HepG2 (cell line): ENCODE results near the gene RHBDD3. TPM values are rescaled to one million over a fixed set of nuclear protein-coding genes. Genes with fewer than 3 reads are reported as not detected.

Experiments
- ATAC-seq: fragments of 200-7000 bp; cut with Tn5 transposase; 3 replicates; pipeline ENCODE4 v1.9.1; 2020; ENCODE audit warnings: mild to moderate bottlenecking, moderate library complexity
- BruUV-seq: library from RNA; stranded (reverse); fragments of 400-500 nt; replicated peaks from 2 replicates; lab custom pipeline; 2021; lab: Mats Ljungman, UMichigan
- CTCF ChIA-PET: fragments of 300-600 bp; formaldehyde crosslinking; extraction: SDS; loops from one replicate; lab custom pipeline; 2021; ENCODE audit warnings: low total read pairs, inconsistent platforms, low intra/inter-chr PET ratio; lab: Yijun Ruan, JAX
- POLR2A ChIA-PET: fragments of 350-600 bp; sonication (Branson Sonifier 250); formaldehyde crosslinking; loops from one replicate; lab custom pipeline; 2020; ENCODE audit warnings: antibody characterized with exemption, inconsistent platforms; lab: Yijun Ruan, JAX
- DNase-seq: peaks from one replicate; pipeline ENCODE4 v3.0.0-alpha.2; 2015; ENCODE audit warnings: low spot score
- FAIRE-seq: peaks from 3 replicates; lab custom pipeline; 2011; peaks lifted over from hg19 to GRCh38; lab: Jason Lieb, UNC
- H2AFZ ChIP-seq: one replicate; pipeline ENCODE4 v1.6.1; 2011; ENCODE audit warnings: low read length, inconsistent platforms
- H3K27ac ChIP-seq: fragments of 300-600 bp; 3 replicates; pipeline ENCODE4 v1.8.0; 2011; ENCODE audit warnings: mixed run types, mild to moderate bottlenecking, mixed read lengths, low read length, inconsistent platforms; ENCODE audit not compliant: insufficient read depth; ENCODE audit errors: extremely low read length
- H3K27me3 ChIP-seq, 2 experiments: fragments of 200-600 bp in 1 of 2; 2 replicates in 1 of 2; 3 replicates in 1 of 2; pipeline versions ENCODE4 v1.6.0 to v1.8.0; 2011; ENCODE audit warnings: low read length in 2 of 2, mild to moderate bottlenecking in 2 of 2, moderate library complexity in 2 of 2, inconsistent platforms in 1 of 2; ENCODE audit not compliant: insufficient read depth in 2 of 2, control insufficient read depth in 1 of 2
- H3K36me3 ChIP-seq, 2 experiments: fragments of 200-600 bp in 1 of 2; replicated peaks in 1 of 2; 2 replicates in 1 of 2; 3 replicates in 1 of 2; pipeline versions ENCODE4 v1.5.1 to v1.8.0; 2011; ENCODE audit warnings: low read length in 2 of 2, inconsistent platforms in 1 of 2; ENCODE audit not compliant: insufficient read depth in 2 of 2, control insufficient read depth in 1 of 2
- H3K4me1 ChIP-seq: 2 replicates; pipeline ENCODE4 v1.5.1; 2012; ENCODE audit warnings: low read length, inconsistent platforms; ENCODE audit not compliant: insufficient read depth
- H3K4me2 ChIP-seq: 2 replicates; pipeline ENCODE4 v1.6.0; 2011; ENCODE audit warnings: low read depth, low read length, inconsistent platforms
- H3K4me3 ChIP-seq, 3 experiments: fragments of 200-600 bp in 1 of 3; sonication (generic), shearing (Covaris generic) in 1 of 3; replicated peaks in 1 of 3; 2 replicates each; pipeline ENCODE4 v1.5.1; 2011 to 2016; ENCODE audit warnings: low read length in 3 of 3, inconsistent platforms in 2 of 3, low read depth in 2 of 3, mild to moderate bottlenecking in 2 of 3, control low read depth in 1 of 3, mixed read lengths in 1 of 3; ENCODE audit not compliant: insufficient read depth in 1 of 3
- H3K79me2 ChIP-seq: one replicate; pipeline ENCODE4 v1.6.1; 2011; ENCODE audit warnings: low read length, inconsistent platforms; ENCODE audit not compliant: insufficient read depth
- H3K9ac ChIP-seq: 2 replicates; pipeline ENCODE4 v1.6.0; 2011; ENCODE audit warnings: mild to moderate bottlenecking, low read depth, low read length, inconsistent platforms; ENCODE audit not compliant: insufficient read depth
- H3K9me3 ChIP-seq: 2 replicates; pipeline ENCODE4 v1.5.1; 2012; ENCODE audit warnings: mild to moderate bottlenecking, low read length
- H4K20me1 ChIP-seq: 2 replicates; pipeline ENCODE4 v1.6.0; 2011; ENCODE audit warnings: inconsistent platforms, mild to moderate bottlenecking, low read length, moderate library complexity; ENCODE audit not compliant: insufficient read depth
- AGO1 ChIP-seq: fragments of 200-400 bp; formaldehyde crosslinking; IDR thresholded peaks from 2 replicates; pipeline ENCODE4 v1.6.1; 2017; ENCODE audit warnings: mild to moderate bottlenecking, low read depth, low read length, moderate library complexity; ENCODE audit not compliant: poor library complexity, severe bottlenecking
- ELF3 ChIP-seq: IDR thresholded peaks from 2 replicates; pipeline ENCODE4 v1.6.1; 2016; ENCODE audit warnings: missing genetic modification reagents, missing compliant biosample characterization
- ELF4 ChIP-seq: sonication (generic); formaldehyde crosslinking; IDR thresholded peaks from 2 replicates; pipeline ENCODE4 v1.5.0; 2020; ENCODE audit warnings: missing genetic modification reagents, mild to moderate bottlenecking, moderate library complexity, borderline replicate concordance
- FOXP4 ChIP-seq: sonication (generic); formaldehyde crosslinking; IDR thresholded peaks from 2 replicates; pipeline ENCODE4 v1.4.0; 2020; ENCODE audit warnings: missing genetic modification reagents
- NR0B2 ChIP-seq: sonication (generic); formaldehyde crosslinking; IDR thresholded peaks from 2 replicates; pipeline ENCODE4 v1.4.0; 2020; ENCODE audit warnings: mild to moderate bottlenecking, missing genetic modification reagents
- PCBP2 ChIP-seq: fragments of 200-400 bp; formaldehyde crosslinking; optimal IDR thresholded peaks from 2 replicates; pipeline ENCODE3; 2018; ENCODE audit warnings: low read length, low read depth; ENCODE audit not compliant: poor library complexity, severe bottlenecking
- POLR2G ChIP-seq: fragments of 200-400 bp; formaldehyde crosslinking; IDR thresholded peaks from 2 replicates; pipeline ENCODE4 v1.6.1; 2018; ENCODE audit warnings: mild to moderate bottlenecking, low read depth, low read length, moderate library complexity
- SRSF9 ChIP-seq: fragments of 200-400 bp; formaldehyde crosslinking; IDR thresholded peaks from 2 replicates; pipeline ENCODE4 v1.6.1; 2018; ENCODE audit warnings: borderline replicate concordance, mild to moderate bottlenecking, low read depth, low read length; ENCODE audit not compliant: insufficient read depth, poor library complexity, severe bottlenecking
- TFAP4 ChIP-seq: sonication (generic); IDR thresholded peaks from 2 replicates; pipeline ENCODE4 v1.6.1; 2016; ENCODE audit warnings: low read depth, borderline replicate concordance
- TP53 ChIP-seq: sonication (generic); formaldehyde crosslinking; conservative IDR thresholded peaks from 2 replicates; pipeline ENCODE4 v1.4.0; 2020; ENCODE audit warnings: missing genetic modification reagents
- TRIM22 ChIP-seq: fragments of 450-650 bp; IDR thresholded peaks from 2 replicates; pipeline ENCODE4 v1.6.1; 2017
- ZBTB42 ChIP-seq: sonication (generic); formaldehyde crosslinking; IDR thresholded peaks from 2 replicates; pipeline ENCODE4 v1.5.0; 2020; ENCODE audit warnings: mild to moderate bottlenecking, missing genetic modification reagents
- ZMYM3 ChIP-seq: sonication (generic); formaldehyde crosslinking; IDR thresholded peaks from 2 replicates; pipeline ENCODE4 v1.5.1; 2020; ENCODE audit warnings: mild to moderate bottlenecking, missing genetic modification reagents
- ZNF362 ChIP-seq: sonication (generic); formaldehyde crosslinking; IDR thresholded peaks from 2 replicates; pipeline ENCODE4 v1.4.0; 2020; ENCODE audit warnings: missing genetic modification reagents, mild to moderate bottlenecking, borderline replicate concordance
- ZNF670 ChIP-seq: sonication (generic); formaldehyde crosslinking; IDR thresholded peaks from 2 replicates; pipeline ENCODE4 v1.8.0; 2022; ENCODE audit warnings: mild to moderate bottlenecking, missing genetic modification reagents, borderline replicate concordance
- ZNF674 ChIP-seq: sonication (generic); formaldehyde crosslinking; IDR thresholded peaks from 2 replicates; pipeline ENCODE4 v1.5.0; 2020; ENCODE audit warnings: low read depth, mild to moderate bottlenecking, missing genetic modification reagents
- ZNF772 ChIP-seq: sonication (generic); formaldehyde crosslinking; IDR thresholded peaks from 2 replicates; pipeline ENCODE4 v1.5.0; 2020; ENCODE audit warnings: mild to moderate bottlenecking, missing genetic modification reagents
- WGBS: methylation state at CpG from one replicate; pipeline ENCODE4 v1.1.6; 2017; ENCODE audit warnings: low lambda C conversion rate; 5-methylcytosine and 5-hydroxymethylcytosine counted together
- in situ Hi-C: cut with HindIII; loops from 2 replicates; pipeline ENCODE4 v1.10.0; 2017; ENCODE audit warnings: low pct_unique_long_range_greater_than_20kb; ENCODE audit not compliant: extremely low pct_ligation_motif_present
- intact Hi-C: fragments of 100-400 bp; cut with micrococcal nuclease; formaldehyde crosslinking; loops from one replicate; pipeline ENCODE4 v1.10.0; 2022; ENCODE audit not compliant: unreplicated experiment
- polyA plus RNA-seq, 8 experiments: library from polyadenylated mRNA; depleted of rRNA in 3 of 8; stranded (reverse) in 7 of 8; unstranded in 1 of 8; fragments of >200 nt; fragmentation: Illumina TruSeq in 4 of 8; extraction: Trizol in 4 of 8; gene quantifications; 2 replicates each; pipeline versions ENCODE4 v1.2.1 to v1.2.3, GENCODE V29; 2011 to 2016; ENCODE audit warnings: low read depth in 4 of 8, missing spikeins in 1 of 8, mixed read lengths in 1 of 8; ENCODE audit not compliant: insufficient read depth in 1 of 8
- total RNA-seq, 5 experiments: library from RNA; depleted of rRNA; stranded (reverse); fragments of >200 nt; fragmentation: Illumina TruSeq; extraction: Trizol; gene quantifications; 2 replicates each; pipeline ENCODE4 v1.2.3, GENCODE V29; 2016; ENCODE audit warnings: low read depth in 1 of 5

The RHBDD3 gene
- total and polyA plus RNA-seq, 2 of the 13 experiments (the other 11 are each of a cell fraction or from before 2014, with no cell fraction given), result 12.1 to 26.7 TPM

- BruUV-seq, result no TSS peak
- CTCF ChIA-PET, result no interaction called here
These were observed 34.1 kb upstream of the RHBDD3 start for GRCh38 chr22:29301716-29302401.

More at GRCh38 chr22:29301716-29302401, 34.1 kb upstream of the RHBDD3 start:
- no peak for FAIRE-seq
- no peak overlapping the region for H3K4me2 ChIP-seq
- TF ChIP-seq AGO1, result peak; percentile 0
- TF ChIP-seq TRIM22, result no peak
- 0 out of 2 replicates have a peak, but pooled peaks have one; percentile 13 for TF ChIP-seq POLR2G
- no peak for TF ChIP-seq PCBP2
- no peak for TF ChIP-seq ZNF674 (CRISPR knock-in tag)
- no peak for TF ChIP-seq ZNF670 (CRISPR knock-in tag)
- no peak for TF ChIP-seq TFAP4
- TF ChIP-seq NR0B2, result 0 out of 2 replicates have a peak, but pooled peaks have one; percentile 39
- TF ChIP-seq ZNF772 (CRISPR knock-in tag), result no peak
- TF ChIP-seq ZMYM3 (CRISPR knock-in tag), result no peak
- no peak for TF ChIP-seq ZNF362 (CRISPR knock-in tag)
- no peak for TF ChIP-seq SRSF9
- TF ChIP-seq ELF3, result no peak
- TF ChIP-seq ELF4 (CRISPR knock-in tag), result no peak
- no peak for TF ChIP-seq FOXP4 (CRISPR knock-in tag)
- TF ChIP-seq ZBTB42 (CRISPR knock-in tag), result no peak
- TF ChIP-seq TP53 (CRISPR knock-in tag), result no peak
- TF ChIP-seq, all 625 proteins: peak for 3
- ATAC-seq (peak; percentile 6), DNase-seq (no peak)
- H3K27ac ChIP-seq, result no peak overlapping the region
- H3K79me2 ChIP-seq, result no peaks in the 10 kb centered on the region
- intact Hi-C loops, result no loop called here
- H3K9ac ChIP-seq, result no peak overlapping the region
- WGBS, result 94% methylated on average over 16 of the region's 17 CpGs
- peaks cover 28% of the 10 kb centered on the region for H3K4me1 ChIP-seq
- no peak overlapping the region for H3K4me3 ChIP-seq
- no peak overlapping the region for H2AFZ ChIP-seq
- peaks cover 22 to 28% of the 10 kb centered on the region in 2 experiments for H3K36me3 ChIP-seq
- POLR2A ChIA-PET, result interaction anchor here (1.0 kb wide), 1 partner anchor 41 kb away, joined by 4 read pairs; no protein-coding TSS in a partner anchor
- in situ Hi-C loops, result no loop called here
- no peaks in the 10 kb centered on the region for H3K27me3 ChIP-seq
- H3K9me3 ChIP-seq, result no peaks in the 10 kb centered on the region
- 0 out of 2 replicates have a peak, but pooled peaks cover 9% of the 10 kb centered on the region for H4K20me1 ChIP-seq
